ENCODE results near the gene SCRT2. TPM values are rescaled to one million over a fixed set of nuclear protein-coding genes. Genes with fewer than 3 reads are reported as not detected.

Gene SCRT2
- total RNA-seq, 1 experiment from 2014 or later: not detected

GRCh38 chr20:653110-653589, 22.5 kb downstream of the SCRT2 start, which contains the start of gene SRXN1:
Gene SRXN1, minus strand, starts transcription at chr20:653200. Its CDS starts 15 bp downstream, at chr20:653185.
- no peaks in the 10 kb centered on the region; the same call in 1 of the 2 replicates for H3K79me2 ChIP-seq (ENCODE audit: insufficient read depth, low read length)
- peaks cover 14% of the 10 kb centered on the region; the same call in 1 of the 2 replicates for H3K4me1 ChIP-seq (ENCODE audit: insufficient read depth, low read length)
- DNase-seq: peak; percentile 89
- no peaks in the 10 kb centered on the region for H3K9me3 ChIP-seq (ENCODE audit: control insufficient read depth, low read depth, low read length)
- H2BK12ac ChIP-seq (ENCODE audit: insufficient read length, low read depth, low read length): no peak within 1 kb of the TSS
- peak within 1 kb of the TSS; percentile 78 for H3K4me2 ChIP-seq (ENCODE audit: insufficient read depth, insufficient read length, low read length)
- no peak within 1 kb of the TSS for H2AK5ac ChIP-seq (ENCODE audit: insufficient read length, low read length)
- H3K14ac ChIP-seq (ENCODE audit: insufficient read depth, low read length): peak within 1 kb of the TSS; percentile 74
- no peaks in the 10 kb centered on the region for H4K20me1 ChIP-seq (ENCODE audit: control insufficient read depth, insufficient read depth, insufficient read length)
- peak within 1 kb of the TSS; percentile 5 for H3K18ac ChIP-seq (ENCODE audit: insufficient read length, low read depth, low read length)
- no peaks in the 10 kb centered on the region for H3K79me1 ChIP-seq (ENCODE audit: insufficient read depth, low read depth, low read length, poor library complexity, severe bottlenecking)
- no peak within 1 kb of the TSS for H4K5ac ChIP-seq (ENCODE audit: insufficient read length, low read depth, low read length)
- no peak within 1 kb of the TSS for H2BK5ac ChIP-seq (ENCODE audit: insufficient read length, low read length)
- H2AFZ ChIP-seq (ENCODE audit: low read length): no peak within 1 kb of the TSS
- H2BK15ac ChIP-seq (ENCODE audit: low read depth, low read length): no peak within 1 kb of the TSS
- H3K4me3 Mint-ChIP-seq: peak within 1 kb of the TSS; percentile 73 to 83
- no peaks in the 10 kb centered on the region for H3K27me3 ChIP-seq (ENCODE audit: insufficient read depth, low read length)
- H3K36me3 Mint-ChIP-seq (ENCODE audit: insufficient read depth in 1 of 3, low read depth in 3 of 3): peaks cover 17 to 26% (median 26%) of the 10 kb centered on the region in 3 experiments
- no peak within 1 kb of the TSS for H3K23ac ChIP-seq (ENCODE audit: insufficient read length, low read depth, low read length)
- peak within 1 kb of the TSS in 2 of 3 experiments; percentile 10 to 47; a peak in 3 of 7 replicates for H3K27ac Mint-ChIP-seq
- peaks cover 48 to 49% of the 10 kb centered on the region in 2 experiments for H3K4me1 Mint-ChIP-seq
- H4K8ac ChIP-seq (replicated peaks; ENCODE audit: insufficient read length, low read depth, low read length): no peak within 1 kb of the TSS
- no peak within 1 kb of the TSS for H3T11ph ChIP-seq (ENCODE audit: low read length)
- H3K27ac ChIP-seq (ENCODE audit: insufficient read length, low read depth, low read length): no peak within 1 kb of the TSS
- TF ChIP-seq, protein P1, sequence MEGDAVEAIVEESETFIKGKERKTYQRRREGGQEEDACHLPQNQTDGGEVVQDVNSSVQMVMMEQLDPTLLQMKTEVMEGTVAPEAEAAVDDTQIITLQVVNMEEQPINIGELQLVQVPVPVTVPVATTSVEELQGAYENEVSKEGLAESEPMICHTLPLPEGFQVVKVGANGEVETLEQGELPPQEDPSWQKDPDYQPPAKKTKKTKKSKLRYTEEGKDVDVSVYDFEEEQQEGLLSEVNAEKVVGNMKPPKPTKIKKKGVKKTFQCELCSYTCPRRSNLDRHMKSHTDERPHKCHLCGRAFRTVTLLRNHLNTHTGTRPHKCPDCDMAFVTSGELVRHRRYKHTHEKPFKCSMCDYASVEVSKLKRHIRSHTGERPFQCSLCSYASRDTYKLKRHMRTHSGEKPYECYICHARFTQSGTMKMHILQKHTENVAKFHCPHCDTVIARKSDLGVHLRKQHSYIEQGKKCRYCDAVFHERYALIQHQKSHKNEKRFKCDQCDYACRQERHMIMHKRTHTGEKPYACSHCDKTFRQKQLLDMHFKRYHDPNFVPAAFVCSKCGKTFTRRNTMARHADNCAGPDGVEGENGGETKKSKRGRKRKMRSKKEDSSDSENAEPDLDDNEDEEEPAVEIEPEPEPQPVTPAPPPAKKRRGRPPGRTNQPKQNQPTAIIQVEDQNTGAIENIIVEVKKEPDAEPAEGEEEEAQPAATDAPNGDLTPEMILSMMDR (conservative IDR thresholded peaks at IDR 0.05): peak; percentile 79
- H3K9me3 Mint-ChIP-seq: no peaks in the 10 kb centered on the region
- peaks cover 4% of the 10 kb centered on the region for H3K23me2 ChIP-seq (ENCODE audit: insufficient read length, low read depth, low read length, poor library complexity, severe bottlenecking)
- H2BK120ac ChIP-seq (ENCODE audit: low read depth, low read length, poor library complexity, severe bottlenecking): no peak within 1 kb of the TSS
- no peak within 1 kb of the TSS for H4K91ac ChIP-seq (ENCODE audit: insufficient read length, low read depth, low read length)
- H3K4ac ChIP-seq (ENCODE audit: low read depth, low read length): no peak within 1 kb of the TSS
- no peak within 1 kb of the TSS for H2BK20ac ChIP-seq (ENCODE audit: low read depth, low read length, poor library complexity, severe bottlenecking)
- peaks cover 9% of the 10 kb centered on the region; the same call in 1 of the 2 replicates for H3K27me3 Mint-ChIP-seq (ENCODE audit: low read depth)
- peak within 1 kb of the TSS; percentile 28 for H3K9ac ChIP-seq (ENCODE audit: extremely low read depth, insufficient read length, low read length)
- WGBS (ENCODE audit: extremely low coverage, insufficient read length, low lambda C conversion rate): no CpG with 5 or more reads among the region's 74 CpGs
- no peak within 1 kb of the TSS for H3K56ac ChIP-seq (ENCODE audit: insufficient read length, low read depth, low read length)

Measured in H9 (cell line).